ENCODE data around the gene SLC39A11. TPM values are rescaled to one million over a fixed set of nuclear protein-coding genes. Genes with fewer than 3 reads are reported as not detected.

SLC39A11 gene
- total RNA-seq, 1 experiment from 2014 or later, result 46.4 TPM

GRCh38 chr17:73112246-73112645, 19.8 kb upstream of the SLC39A11 start:
- POLR2A ChIA-PET, result no interaction called here
- Histone ChIP-seq H3K27me3 (ENCODE audit: insufficient read depth, low read length) (no peaks in the 10 kb centered on the region), H3K4me1 (ENCODE audit: control insufficient read depth in 1 of 2, insufficient read depth in 2 of 2, low read length in 2 of 2) (no peaks in the 10 kb centered on the region), H3K9ac (ENCODE audit: low read length) (no peak overlapping the region), H3K79me2 (ENCODE audit: insufficient read depth, low read length) (no peaks in the 10 kb centered on the region), H2AFZ (ENCODE audit: low read depth, low read length, poor library complexity, severe bottlenecking) (no peak overlapping the region), H3K4me2 (ENCODE audit: low read length) (no peak overlapping the region), H3K9me2 (ENCODE audit: insufficient read depth) (no peaks in the 10 kb centered on the region), H3K9me3 (ENCODE audit: control insufficient read depth in 1 of 2, insufficient read depth in 1 of 2, low read depth in 1 of 2, low read length in 2 of 2) (no peaks in the 10 kb centered on the region), H3K27ac (ENCODE audit: low read depth, low read length) (no peak overlapping the region), H3K36me3 (ENCODE audit: control insufficient read depth in 1 of 2, insufficient read depth in 2 of 2, low read length in 2 of 2) (no peaks in the 10 kb centered on the region), H4K20me1 (ENCODE audit: insufficient read depth) (no peaks in the 10 kb centered on the region), H3K4me3 (replicated peaks in 1 of 2; ENCODE audit: low read depth in 1 of 2, low read length in 2 of 2) (no peak overlapping the region)
- no TSS peak for BruUV-seq (replicated peaks)
- intact Hi-C loops (cut with micrococcal nuclease), result no loop called here
- DNase-seq (ENCODE audit: low read depth, low spot score) (no peak), ATAC-seq (no peak)
- RAD21 ChIA-PET (ENCODE audit: low non-redundant PET in 1 of 2, low total read pairs in 2 of 2, uncharacterized antibody in 2 of 2, unreplicated experiment in 2 of 2), result no interaction called here
- no peak for TF ChIP-seq JUND (IDR thresholded peaks at IDR 0.05)
- TF ChIP-seq SRF (IDR thresholded peaks at IDR 0.05; ENCODE audit: low read depth), result no peak
- no peak for TF ChIP-seq ZBTB33 (IDR thresholded peaks at IDR 0.05; ENCODE audit: extremely low read depth, insufficient replicate concordance, low read length)
- TF ChIP-seq POLR2A (IDR thresholded peaks at IDR 0.05; ENCODE audit: borderline replicate concordance, extremely low read depth, insufficient read depth, insufficient read length), result no peak
- no peak for TF ChIP-seq POLR2AphosphoS5 (IDR thresholded peaks at IDR 0.05; ENCODE audit: low read depth, low read length)
- TF ChIP-seq EZH2phosphoT487 (IDR thresholded peaks at IDR 0.05; ENCODE audit: borderline replicate concordance), result no peak
- no peak for TF ChIP-seq CTCF (IDR thresholded peaks at IDR 0.05 in 2 of 3, conservative IDR thresholded peaks at IDR 0.05 in 1 of 3; ENCODE audit: borderline replicate concordance in 1 of 3, insufficient read depth in 1 of 3, low read depth in 2 of 3, low read length in 2 of 3)
- TF ChIP-seq SIN3A (IDR thresholded peaks at IDR 0.05; ENCODE audit: low read depth), result no peak
- TF ChIP-seq ZFX (IDR thresholded peaks at IDR 0.05), result no peak
- no peak for TF ChIP-seq SP1 (IDR thresholded peaks at IDR 0.05; ENCODE audit: low read depth)
- TF ChIP-seq ELF1 (IDR thresholded peaks at IDR 0.05; ENCODE audit: borderline replicate concordance, low read depth), result no peak
- TF ChIP-seq FOSL1 (IDR thresholded peaks at IDR 0.05; ENCODE audit: low read depth), result no peak
- no peak for TF ChIP-seq EGR1 (IDR thresholded peaks at IDR 0.05; ENCODE audit: low read depth)
- TF ChIP-seq YY1 (IDR thresholded peaks at IDR 0.05; ENCODE audit: extremely low read depth, insufficient replicate concordance, low read depth, low read length), result no peak
- no peak for TF ChIP-seq RAD21 (IDR thresholded peaks at IDR 0.05; ENCODE audit: low read depth)
- CTCF ChIA-PET, result interaction anchor here (0.6 kb wide), 1 partner anchor 126 kb away, joined by 3 read pairs; no protein-coding TSS in a partner anchor
